Activated gamma-delta T cell treated with Interleukin-2 at 50 U/mL for 16 hours (primary cell): ENCODE measurements around the gene TXNDC5.

Source experiments
- DNase-seq: peaks from one replicate; pipeline ENCODE4 v3.0.0-alpha.2; 2020

TXNDC5 gene

GRCh38 chr6:7848229-7848628 is 62.4 kb downstream of the TXNDC5 start:
- DNase-seq: no peak

GRCh38 chr6:7846966-7847818 is 63.4 kb downstream of the TXNDC5 start:
- DNase-seq: no peak

GRCh38 chr6:7841781-7842468 is 68.7 kb downstream of the TXNDC5 start:
- DNase-seq: no peak

GRCh38 chr6:7836371-7837026 is 74.1 kb downstream of the TXNDC5 start:
- no peak for DNase-seq

- no peak for DNase-seq
Observed at GRCh38 chr6:7833751-7834070, 76.9 kb downstream of the TXNDC5 start.

GRCh38 chr6:7832904-7833750 is 77.5 kb downstream of the TXNDC5 start:
- DNase-seq: no peak
